Suprapubic skin (tissue), 4 donors: ENCODE measurements around the gene KIAA1217. TPM values are rescaled to one million over a fixed set of nuclear protein-coding genes. Genes with fewer than 3 reads are reported as not detected.

ENCODE experiments used
- DNase-seq, 2 donors: peaks; one replicate each; pipeline ENCODE4 v3.0.0-alpha.2; 2019; ENCODE audit warnings: low spot score in 2 of 2
- H3K27ac ChIP-seq: fragments of 200-600 bp; sonication (generic); one replicate; pipeline ENCODE4 v1.5.1; 2019
- H3K27me3 ChIP-seq: fragments of 200-600 bp; sonication (generic); one replicate; pipeline ENCODE4 v1.5.1; 2019
- H3K36me3 ChIP-seq: fragments of 200-600 bp; sonication (generic); one replicate; pipeline ENCODE4 v1.5.1; 2019
- H3K4me1 ChIP-seq: fragments of 200-600 bp; sonication (generic); one replicate; pipeline ENCODE4 v1.5.1; 2019
- H3K4me3 ChIP-seq: fragments of 200-600 bp; sonication (generic); one replicate; pipeline ENCODE4 v1.5.1; 2019; ENCODE audit warnings: mild to moderate bottlenecking
- H3K9me3 ChIP-seq: fragments of 200-600 bp; sonication (generic); one replicate; pipeline ENCODE4 v1.5.1; 2019
- CTCF ChIP-seq, 2 donors: fragments of 200-600 bp in 1 of 2; fragments of 450-650 bp in 1 of 2; sonication (generic) in 1 of 2; IDR thresholded peaks; one replicate each; pipeline ENCODE4 v1.5.1; 2016 to 2019; ENCODE audit warnings: antibody characterized with exemption in 2 of 2, mild to moderate bottlenecking in 1 of 2, moderate library complexity in 1 of 2
- EP300 ChIP-seq: sonication (generic); formaldehyde crosslinking; IDR thresholded peaks from one replicate; pipeline ENCODE4 v1.6.1; 2017; ENCODE audit warnings: antibody characterized with exemption
- POLR2A ChIP-seq, 2 donors: fragments of 450-650 bp; IDR thresholded peaks; one replicate each; pipeline ENCODE4 v1.6.1; 2017; ENCODE audit warnings: antibody characterized with exemption in 2 of 2, mild to moderate bottlenecking in 2 of 2, moderate library complexity in 2 of 2
- POLR2AphosphoS5 ChIP-seq, 3 donors: sonication (generic); formaldehyde crosslinking; IDR thresholded peaks; one replicate each; pipeline ENCODE4 v1.6.1; 2017; ENCODE audit warnings: antibody characterized with exemption in 3 of 3
- WGBS: methylation state at CpG from one replicate; pipeline ENCODE4 v1.1.5; 2018; 5-methylcytosine and 5-hydroxymethylcytosine counted together
- total RNA-seq, 4 donors: library from RNA; depleted of rRNA; stranded (reverse); fragments of >200 nt; gene quantifications; one replicate each; pipeline ENCODE4 v1.1.0, GENCODE V29; 2016

KIAA1217 gene
- total RNA-seq, 4 donors from 2014 or later, result 59.2 to 109 (median 72.1) TPM

GRCh38 chr10:24201503-24202180, 7.3 kb upstream of the KIAA1217 start:
- H3K4me1 ChIP-seq, result peaks cover 2% of the 10 kb centered on the region
- H3K4me3 ChIP-seq, result no peak overlapping the region
- DNase-seq, result no peak
- no peaks in the 10 kb centered on the region for H3K27me3 ChIP-seq
- TF ChIP-seq CTCF (IDR thresholded peaks at IDR 0.05) (no peak), POLR2AphosphoS5 (IDR thresholded peaks at IDR 0.05) (no peak), EP300 (no peak), POLR2A (IDR thresholded peaks at IDR 0.05) (no peak)
- no peaks in the 10 kb centered on the region for H3K36me3 ChIP-seq
- WGBS, result 78% methylated on average over 14 of the region's 14 CpGs
- no peaks in the 10 kb centered on the region for H3K9me3 ChIP-seq
- no peak overlapping the region for H3K27ac ChIP-seq

- no peaks in the 10 kb centered on the region for H3K36me3 ChIP-seq
- WGBS, result 79% methylated on average over 6 of the region's 6 CpGs
- no peak overlapping the region for H3K4me3 ChIP-seq
- no peak overlapping the region for H3K27ac ChIP-seq
- no peak for DNase-seq
- no peaks in the 10 kb centered on the region for H3K9me3 ChIP-seq
- TF ChIP-seq EP300, result no peak
- TF ChIP-seq POLR2AphosphoS5 (IDR thresholded peaks at IDR 0.05), result no peak
- TF ChIP-seq CTCF (IDR thresholded peaks at IDR 0.05), result no peak
- TF ChIP-seq POLR2A (IDR thresholded peaks at IDR 0.05), result no peak
- H3K4me1 ChIP-seq, result peaks cover 7% of the 10 kb centered on the region
- no peaks in the 10 kb centered on the region for H3K27me3 ChIP-seq
Measured at GRCh38 chr10:24202181-24202570, 6.8 kb upstream of the KIAA1217 start.

- Histone ChIP-seq H3K4me1 (peaks cover 31% of the 10 kb centered on the region), H3K27me3 (no peaks in the 10 kb centered on the region), H3K36me3 (no peaks in the 10 kb centered on the region), H3K9me3 (no peaks in the 10 kb centered on the region), H3K27ac (no peak overlapping the region), H3K4me3 (no peak overlapping the region)
- 81% methylated on average over 6 of the region's 6 CpGs for WGBS
- no peak for DNase-seq
- TF ChIP-seq POLR2A (IDR thresholded peaks at IDR 0.05) (no peak), CTCF (IDR thresholded peaks at IDR 0.05) (no peak), POLR2AphosphoS5 (IDR thresholded peaks at IDR 0.05) (no peak), EP300 (no peak)
Measured at GRCh38 chr10:24205821-24206220, 3.1 kb upstream of the KIAA1217 start.

- H3K36me3 ChIP-seq, result no peaks in the 10 kb centered on the region
- peaks cover 31% of the 10 kb centered on the region for H3K4me1 ChIP-seq
- DNase-seq, result no peak
- H3K4me3 ChIP-seq, result no peak overlapping the region
- no peaks in the 10 kb centered on the region for H3K27me3 ChIP-seq
- TF ChIP-seq POLR2AphosphoS5 (IDR thresholded peaks at IDR 0.05) (no peak), EP300 (no peak), CTCF (IDR thresholded peaks at IDR 0.05) (no peak), POLR2A (IDR thresholded peaks at IDR 0.05) (no peak)
- peak overlapping the region; percentile 84 for H3K27ac ChIP-seq
- no peaks in the 10 kb centered on the region for H3K9me3 ChIP-seq
- 80% methylated on average over 2 of the region's 2 CpGs for WGBS
Measured at GRCh38 chr10:24206334-24206733, 2.6 kb upstream of the KIAA1217 start.

- Histone ChIP-seq H3K9me3 (no peaks in the 10 kb centered on the region), H3K4me1 (peaks cover 31% of the 10 kb centered on the region), H3K36me3 (no peaks in the 10 kb centered on the region), H3K27ac (peak overlapping the region; percentile 84), H3K27me3 (no peaks in the 10 kb centered on the region), H3K4me3 (no peak overlapping the region)
- no peak for DNase-seq
- WGBS, result 65% methylated on average over 3 of the region's 3 CpGs
- no peak for TF ChIP-seq POLR2AphosphoS5 (IDR thresholded peaks at IDR 0.05)
- TF ChIP-seq CTCF (IDR thresholded peaks at IDR 0.05), result no peak
- TF ChIP-seq POLR2A (IDR thresholded peaks at IDR 0.05), result no peak
- TF ChIP-seq EP300, result no peak
Measured at GRCh38 chr10:24206926-24207325, 2.0 kb upstream of the KIAA1217 start.
